Activated CD4-positive, alpha-beta T cell treated with anti-CD3 and anti-CD28 coated beads for 24 hours (primary cell): Measurements from ENCODE around the gene TMEM139.

Experiments
- DNase-seq, 2 donors: peaks; one replicate each; pipeline ENCODE4 v3.0.0-alpha.2; 2020; ENCODE audit warnings: low read depth in 2 of 2

Gene TMEM139

DNA sequence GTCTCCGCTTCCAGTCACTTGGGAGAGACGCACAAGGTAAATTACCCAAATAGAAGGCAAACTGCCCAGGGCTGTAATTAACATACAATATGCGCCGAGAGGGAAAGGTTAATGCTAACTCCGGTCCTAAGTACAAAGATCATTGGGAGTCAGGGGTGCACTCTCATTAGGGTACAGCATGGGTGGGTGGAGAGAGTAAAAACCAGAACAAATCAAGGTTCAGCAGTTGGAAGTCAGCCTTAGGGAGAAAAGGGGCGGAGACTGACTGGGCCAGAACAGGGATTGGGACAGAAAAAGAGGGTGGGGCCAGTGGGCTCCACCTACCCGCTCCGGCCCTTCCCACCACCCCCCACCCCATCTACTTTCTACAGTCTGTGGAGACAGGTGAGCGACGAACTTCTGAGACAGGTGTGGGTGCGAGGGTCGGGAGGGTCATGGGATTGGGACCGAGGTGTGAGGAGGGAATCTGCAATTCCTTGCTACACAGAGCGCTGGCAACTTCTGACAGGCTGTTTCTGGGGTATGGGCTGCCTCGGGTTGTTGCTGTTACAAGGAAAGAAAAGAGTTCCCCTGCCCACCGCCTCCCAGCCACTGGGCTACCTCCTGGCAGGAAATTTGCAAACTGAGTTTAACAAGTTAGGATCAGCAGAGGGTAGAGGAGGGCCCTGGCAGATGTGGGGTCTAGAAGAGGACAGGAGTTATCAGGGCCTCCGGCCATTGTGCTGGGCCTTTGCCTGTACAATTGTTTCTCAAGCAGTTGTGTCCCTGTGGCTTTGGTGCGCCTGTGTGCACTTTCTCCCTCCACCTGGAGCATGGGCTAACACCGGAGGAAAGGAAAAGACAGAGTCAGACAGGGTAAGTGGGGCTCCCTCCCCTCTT is at the start of gene TMEM139:
TSS of gene TMEM139 (plus strand) at position 368 of the 879 bp plus-strand sequence. CDS start 1,000 bp downstream, outside the sequence.
- DNase-seq: no peak

DNA sequence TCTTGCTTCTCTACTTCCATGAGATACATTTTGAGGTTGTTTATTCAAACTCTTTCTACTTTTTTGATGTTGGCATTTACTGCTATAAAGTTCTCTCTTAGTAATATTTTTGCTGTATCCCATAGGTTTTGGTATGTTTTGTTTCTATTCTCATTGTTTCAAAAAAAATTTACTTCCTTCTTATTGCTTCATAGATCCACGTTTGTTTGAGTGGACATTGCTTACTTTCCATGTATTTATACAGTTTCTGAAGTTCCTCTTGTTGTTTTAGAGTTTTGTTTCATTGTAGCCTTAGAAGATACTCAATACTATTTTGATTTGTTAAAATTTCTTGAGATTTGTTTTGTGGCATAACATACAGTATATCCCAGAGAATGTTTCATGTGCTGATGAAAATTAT is 49.2 kb upstream of the TMEM139 start:
- DNase-seq: no peak

DNA sequence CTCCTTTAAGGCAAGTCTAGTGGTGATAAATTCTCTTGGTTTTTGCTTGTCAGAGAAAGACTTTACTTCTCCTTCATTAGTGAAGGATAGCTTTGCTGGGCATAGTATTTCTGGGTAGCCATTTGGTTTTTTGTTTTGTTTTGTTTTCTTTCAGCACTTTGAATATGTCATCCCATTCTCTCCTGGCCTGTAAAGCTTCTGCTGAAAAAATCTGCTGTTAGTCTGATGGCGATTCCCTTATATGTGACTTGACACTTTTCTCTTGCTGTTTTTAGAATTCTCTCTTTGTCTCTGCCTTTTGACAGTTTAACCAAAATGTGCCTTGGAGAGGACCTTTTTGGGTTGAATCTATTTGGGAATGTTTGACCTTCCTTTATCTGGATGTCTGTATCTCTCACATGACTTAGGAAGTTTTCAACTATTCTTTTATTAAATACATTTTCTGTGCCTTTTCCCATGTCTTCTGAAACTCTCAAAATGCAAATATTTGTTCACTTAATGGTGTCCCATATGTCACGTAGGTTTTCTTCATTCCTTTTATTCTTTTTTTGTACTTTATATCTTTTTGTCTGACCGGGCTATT is 48.3 kb upstream of the TMEM139 start:
- DNase-seq: no peak

DNA sequence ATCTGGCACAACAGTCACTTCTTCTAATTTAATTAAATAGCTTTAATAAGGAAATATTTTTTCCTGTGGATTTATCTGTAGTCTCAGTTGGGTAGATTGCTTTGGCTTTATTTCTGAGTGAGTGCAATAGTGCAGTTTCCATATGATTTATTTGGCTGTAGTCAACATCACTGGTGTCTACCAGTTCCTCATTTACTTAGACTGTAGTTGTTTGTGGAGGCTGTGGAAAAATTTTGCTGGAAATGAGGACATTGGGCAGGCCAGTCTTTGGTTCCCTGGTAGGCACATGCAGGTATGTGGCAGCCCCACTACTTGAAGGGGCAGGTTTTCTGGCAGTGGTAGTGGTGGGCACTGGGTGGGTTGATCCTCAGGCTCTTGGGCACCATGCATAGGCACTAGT is 47.4 kb upstream of the TMEM139 start:
- DNase-seq: no peak

DNA sequence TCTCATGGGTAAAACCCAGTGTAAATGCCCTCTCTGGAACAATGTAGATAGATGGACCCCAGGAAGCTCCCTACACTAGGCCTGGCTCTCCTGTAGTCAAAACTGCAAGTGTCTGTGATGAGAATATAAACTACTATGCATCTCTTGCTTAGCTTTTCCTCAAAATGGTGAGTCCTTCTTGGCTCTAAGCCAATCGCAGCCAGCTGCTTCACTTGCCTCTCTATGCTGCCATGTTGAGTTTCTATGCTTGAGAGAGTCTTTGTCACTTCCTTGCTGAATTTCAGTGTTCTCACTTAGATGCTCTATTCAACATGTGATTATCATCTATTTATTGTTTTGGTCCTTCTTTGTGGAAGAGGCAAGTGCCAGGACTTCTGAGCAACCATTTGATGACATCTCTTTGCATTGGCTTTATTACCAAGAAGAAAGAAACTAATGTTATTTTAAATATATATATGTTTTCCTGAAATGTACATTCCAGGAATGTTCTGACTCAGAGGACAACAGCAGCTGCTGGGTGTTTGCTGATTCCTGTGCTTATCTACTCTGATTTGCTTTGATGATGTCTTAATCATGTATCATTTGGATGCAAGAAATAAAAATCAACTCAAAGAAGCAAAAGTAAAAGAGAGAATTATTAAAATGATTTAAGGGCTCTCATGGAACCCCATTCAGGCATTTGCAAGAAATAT is 46.3 kb upstream of the TMEM139 start:
- DNase-seq: no peak

DNA sequence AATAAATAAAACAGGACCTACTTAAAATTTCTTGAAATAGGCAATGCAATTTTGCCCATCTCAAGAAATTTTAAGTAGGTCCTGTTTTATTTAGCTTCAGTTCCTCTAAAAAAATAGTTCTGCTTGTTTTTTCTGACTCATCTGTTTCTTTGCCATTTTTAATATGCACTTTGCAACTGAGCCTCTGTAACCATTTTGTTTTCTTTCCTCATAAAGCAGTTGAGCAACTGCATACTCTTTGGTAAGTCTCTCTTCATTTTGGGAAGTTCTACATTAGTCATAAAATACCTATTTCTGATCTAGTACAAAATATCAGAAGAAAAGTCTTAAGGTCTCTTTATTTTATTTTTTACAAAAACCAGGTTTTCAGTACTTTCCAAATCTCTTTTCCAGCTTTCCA is 44.9 kb upstream of the TMEM139 start:
- no peak for DNase-seq

DNA sequence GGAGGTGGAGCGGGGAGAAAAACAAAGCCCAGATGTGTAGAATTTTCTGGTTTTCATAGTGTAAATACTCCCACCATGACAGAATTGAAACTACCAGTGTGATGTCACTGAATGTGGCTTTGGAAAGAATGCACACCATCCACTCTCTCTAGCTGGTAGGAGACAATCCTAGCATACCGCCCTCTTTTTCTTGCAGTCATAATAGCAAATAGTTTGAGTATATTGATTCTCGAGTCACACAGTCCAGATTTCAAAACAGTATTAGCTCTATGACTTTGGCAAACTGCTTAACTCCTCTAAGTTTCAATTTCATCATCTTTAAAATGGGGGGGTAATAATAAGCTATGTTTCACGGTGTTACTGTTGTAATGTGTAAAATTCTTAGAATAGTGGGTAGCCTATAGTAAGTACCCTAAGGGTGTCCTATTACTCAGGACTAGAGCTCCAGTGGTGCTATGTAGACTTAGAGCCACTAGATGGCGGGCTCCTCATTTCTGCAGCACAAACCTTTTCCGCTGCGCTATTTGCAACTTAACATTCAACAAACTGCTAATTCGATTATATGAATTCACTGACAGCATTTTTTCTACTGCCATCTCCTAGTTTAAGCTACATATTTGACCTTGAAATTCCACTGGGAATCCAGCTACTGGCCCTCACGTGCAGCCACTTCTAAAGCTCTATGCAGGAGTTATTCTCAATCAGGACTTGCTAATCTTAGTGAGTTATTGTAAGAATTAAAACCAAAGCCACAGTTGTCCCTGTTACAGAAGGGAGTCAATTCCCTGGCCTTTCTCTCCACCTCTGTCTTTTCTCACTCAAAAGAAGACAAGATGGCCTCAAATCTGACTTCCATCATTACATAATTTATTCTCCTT is 44.2 kb upstream of the TMEM139 start:
- DNase-seq: peak; percentile 45 to 60

DNA sequence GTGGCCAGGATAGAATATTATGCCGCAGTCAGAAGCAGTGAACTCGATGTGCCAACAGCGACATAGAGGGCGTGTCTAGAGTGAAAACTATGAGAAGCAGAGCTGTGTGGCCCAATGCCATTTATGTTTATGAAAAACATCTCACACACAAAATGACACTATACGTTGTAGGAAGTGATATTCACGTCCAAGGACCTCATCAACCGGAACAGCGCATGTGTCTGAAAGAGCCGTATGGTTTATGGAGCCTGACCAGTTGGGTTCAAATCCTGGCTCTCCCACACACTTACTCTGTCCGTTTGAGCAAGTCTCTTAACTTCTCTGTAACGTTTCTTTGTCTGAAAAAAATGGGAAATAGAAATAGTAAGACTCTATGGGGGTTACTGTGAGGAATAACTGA is 42.5 kb upstream of the TMEM139 start:
- no peak for DNase-seq

DNA sequence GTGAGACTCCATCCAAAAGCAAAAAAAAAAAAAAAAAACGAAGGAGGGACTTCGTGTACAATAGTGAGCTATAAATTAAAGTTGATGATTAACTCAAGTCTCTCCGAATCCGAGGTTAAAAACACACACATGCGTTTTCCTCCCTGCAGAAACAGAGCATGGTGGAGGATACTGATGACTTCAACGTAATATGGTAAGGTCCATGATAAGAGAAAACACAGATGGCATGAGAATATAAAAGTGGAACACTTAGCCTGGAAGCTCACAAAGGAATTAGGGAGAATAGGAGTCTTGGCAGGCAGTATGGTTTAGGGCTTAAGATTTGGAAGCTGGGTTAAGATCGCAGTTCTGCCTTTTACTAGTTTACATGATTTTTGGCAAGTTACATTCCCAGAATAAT is 41.6 kb upstream of the TMEM139 start:
- DNase-seq: no peak

DNA sequence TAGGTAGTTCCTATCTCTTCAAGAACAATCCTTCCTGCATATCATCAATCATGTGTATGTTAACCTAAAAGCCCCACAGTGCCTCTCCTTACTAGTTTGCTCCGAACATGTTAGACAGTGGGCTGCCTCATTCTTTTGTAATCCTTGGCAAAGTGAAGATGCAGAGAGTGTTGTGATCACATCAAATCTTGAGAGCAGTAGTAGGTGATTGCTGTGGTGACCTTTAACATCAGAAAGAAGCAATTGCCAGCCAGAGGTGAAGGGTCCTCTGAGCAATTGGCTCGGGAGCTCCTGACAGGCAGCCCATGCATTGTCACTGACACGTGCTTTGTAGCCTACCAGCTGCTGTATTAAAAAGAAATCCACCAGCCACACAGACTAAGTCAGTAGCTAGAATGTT is 41.1 kb upstream of the TMEM139 start:
- no peak for DNase-seq

DNA sequence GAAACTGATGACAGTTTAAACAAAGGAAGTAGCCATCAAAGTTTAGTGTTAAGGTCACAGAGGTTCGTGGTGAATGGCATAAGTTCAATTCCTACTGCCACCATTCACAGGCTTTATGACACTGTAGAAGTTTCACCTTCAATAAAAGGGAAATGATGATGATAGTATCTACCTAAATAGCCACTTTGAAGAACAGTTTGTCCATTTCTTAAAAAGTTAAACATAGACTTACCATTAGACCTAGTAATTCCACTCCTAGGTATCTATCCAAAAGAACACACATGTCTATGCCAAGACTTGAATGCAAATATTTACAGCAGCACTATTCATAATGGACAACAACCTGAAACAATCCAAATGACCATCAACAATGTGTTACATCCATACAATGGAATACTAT is 40.4 kb upstream of the TMEM139 start:
- DNase-seq: no peak

DNA sequence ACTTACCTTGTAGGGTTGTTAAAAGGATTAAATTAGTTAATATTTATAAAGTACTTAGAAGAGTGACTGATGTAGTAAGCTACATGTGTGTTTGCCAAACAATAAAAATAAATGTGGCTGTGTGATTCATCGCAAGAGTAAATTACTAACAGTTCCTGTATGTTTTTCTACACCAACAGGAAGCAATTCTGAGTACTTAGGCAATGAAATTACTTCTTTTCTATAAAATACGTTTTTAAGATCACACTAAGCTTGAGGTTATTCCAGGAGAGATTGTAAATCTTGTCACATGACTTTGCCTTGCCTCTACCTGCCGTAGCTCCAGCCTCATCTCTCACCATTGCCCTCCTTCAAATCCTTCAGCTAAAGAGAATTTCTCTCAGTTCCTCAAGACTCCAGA is 39.6 kb upstream of the TMEM139 start:
- no peak for DNase-seq

DNA sequence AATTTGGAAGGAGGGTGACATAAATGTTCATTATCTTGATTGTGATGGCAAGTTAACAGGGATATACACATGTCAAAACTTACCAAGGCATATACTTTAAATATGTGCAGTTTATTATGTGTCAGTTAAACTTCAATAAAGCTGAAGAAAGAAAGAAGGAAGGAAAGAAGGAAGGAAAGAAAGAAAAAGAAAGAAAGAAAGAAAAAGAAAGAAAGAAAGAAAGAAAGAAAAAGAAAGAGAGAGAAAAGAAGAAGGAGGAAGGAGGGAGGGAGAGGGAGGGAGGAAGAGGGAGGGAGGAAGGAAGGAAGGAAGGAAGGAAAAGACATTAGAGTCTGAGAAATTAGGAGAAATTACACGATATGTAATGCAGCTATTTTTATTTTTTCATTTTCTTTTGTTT is 37.4 kb upstream of the TMEM139 start:
- no peak for DNase-seq

DNA sequence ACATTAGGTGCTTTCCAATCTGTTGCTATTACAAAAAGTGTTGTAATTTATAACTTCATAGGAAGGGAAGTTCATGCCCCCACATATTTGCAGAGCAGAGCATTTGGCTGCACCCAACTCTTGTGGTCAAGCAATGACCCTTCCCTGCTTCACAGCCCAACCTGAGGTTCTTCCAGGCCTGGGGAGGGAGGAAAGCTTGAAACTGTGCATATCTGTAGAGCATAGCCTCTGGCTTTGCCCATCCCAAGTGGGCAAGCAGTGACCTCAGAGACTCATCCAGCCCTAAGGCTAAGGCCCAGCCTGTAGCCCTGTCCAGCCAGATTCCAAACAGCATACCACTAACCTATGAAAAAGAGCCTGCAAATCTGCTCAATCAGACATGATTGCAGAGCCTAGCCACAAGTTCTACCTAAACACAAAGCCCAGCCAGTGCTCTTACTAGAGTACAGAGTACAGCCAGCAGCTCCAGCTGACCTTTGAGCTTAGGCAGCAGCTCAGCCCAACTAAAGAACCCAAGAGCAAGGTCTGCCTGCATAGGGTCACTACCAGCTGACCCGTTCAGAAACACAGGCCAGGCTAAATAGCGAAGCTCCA is 35.9 kb upstream of the TMEM139 start:
- no peak for DNase-seq

DNA sequence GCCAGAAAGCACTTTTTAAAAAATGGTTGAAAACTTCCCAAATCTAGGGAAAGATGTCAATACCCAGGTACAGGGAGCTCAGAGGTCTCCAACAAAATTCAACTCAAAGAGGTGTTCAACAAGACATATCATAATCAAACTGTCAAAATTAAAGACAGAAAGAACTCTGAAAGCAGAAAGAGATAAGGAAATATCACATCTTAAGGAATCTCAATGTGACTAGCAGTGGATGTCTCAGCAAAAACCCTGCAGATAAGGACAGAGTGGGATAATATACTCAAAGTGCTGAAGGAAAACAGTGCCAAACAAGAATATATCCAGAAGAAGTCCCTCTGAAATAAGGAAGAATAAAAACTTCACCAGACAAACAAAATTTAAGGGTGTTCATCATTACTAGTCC is 34.6 kb upstream of the TMEM139 start:
- DNase-seq: no peak

DNA sequence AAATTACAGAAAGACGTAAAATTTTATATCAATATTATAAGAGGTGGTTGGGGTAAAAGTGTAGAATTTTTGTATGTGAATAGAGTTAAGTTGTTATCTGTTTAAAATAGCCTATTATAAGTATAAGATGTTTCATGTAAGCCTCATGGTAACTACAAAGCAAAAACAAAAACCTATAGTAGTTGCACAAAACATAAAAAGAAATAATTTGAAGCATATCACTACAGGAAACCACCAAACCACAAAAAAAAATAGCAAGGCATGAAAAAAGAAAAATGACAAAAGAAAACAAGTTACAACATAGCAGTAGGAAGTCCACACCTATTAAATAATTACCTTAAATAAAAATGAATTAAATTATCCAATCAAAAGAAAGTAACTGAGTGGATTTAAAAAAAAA is 33.9 kb upstream of the TMEM139 start:
- no peak for DNase-seq

DNA sequence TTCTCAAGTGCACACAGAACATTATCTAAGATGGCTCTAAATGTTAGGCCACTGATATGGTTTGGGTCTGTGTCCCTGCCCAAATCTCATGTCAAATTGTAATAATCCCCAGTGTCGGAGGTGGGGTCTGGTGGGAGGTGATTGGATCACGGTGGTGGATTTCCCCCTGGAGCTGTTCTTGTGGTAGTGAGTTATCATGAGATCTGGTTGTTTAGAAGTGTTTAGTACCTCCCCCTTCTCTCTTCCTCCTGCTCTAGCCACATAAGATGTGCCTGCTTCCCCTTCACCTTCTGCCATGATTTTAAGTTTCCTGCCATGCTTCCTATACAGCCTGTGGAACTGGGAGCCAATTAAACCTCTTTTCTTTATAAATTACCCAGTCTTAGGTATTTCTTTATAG is 32.8 kb upstream of the TMEM139 start:
- no peak for DNase-seq

DNA sequence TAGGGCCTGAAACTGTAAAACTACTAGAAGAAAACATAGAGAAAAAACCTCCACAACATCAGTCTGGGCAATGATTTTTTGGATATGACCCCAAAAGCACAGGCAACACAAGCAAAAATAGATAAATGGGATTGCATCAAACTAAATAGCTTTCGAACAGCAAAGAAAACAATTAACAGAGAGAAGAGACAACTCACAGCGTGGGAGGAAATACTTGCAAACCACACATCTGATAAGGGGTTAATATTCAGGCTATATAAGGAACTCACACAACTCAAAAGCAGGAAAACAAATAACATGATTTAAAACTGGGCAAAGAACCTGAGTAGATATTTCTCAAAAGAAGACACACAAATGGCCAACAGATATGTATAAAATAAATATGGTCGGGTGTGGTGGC is 29.2 kb upstream of the TMEM139 start:
- no peak for DNase-seq

DNA sequence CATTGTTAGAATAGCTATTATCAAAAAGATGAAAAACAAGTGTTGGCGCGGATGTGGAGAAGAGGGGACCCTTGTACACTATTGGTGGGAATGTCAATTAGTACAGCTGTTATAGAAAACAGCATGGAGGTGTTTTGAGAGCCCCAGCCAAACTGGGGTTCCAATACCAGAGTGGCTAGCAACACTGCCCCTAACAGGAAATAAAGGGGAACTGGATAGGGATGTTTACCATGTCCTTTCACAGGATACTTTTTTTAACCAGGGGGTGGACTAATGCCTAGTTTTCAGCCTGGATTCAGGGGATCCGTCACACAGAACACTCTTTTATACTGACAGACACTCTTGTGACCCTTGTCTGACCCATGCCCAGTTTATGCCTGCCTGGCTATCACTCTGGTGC is 28.4 kb upstream of the TMEM139 start:
- no peak for DNase-seq

DNA sequence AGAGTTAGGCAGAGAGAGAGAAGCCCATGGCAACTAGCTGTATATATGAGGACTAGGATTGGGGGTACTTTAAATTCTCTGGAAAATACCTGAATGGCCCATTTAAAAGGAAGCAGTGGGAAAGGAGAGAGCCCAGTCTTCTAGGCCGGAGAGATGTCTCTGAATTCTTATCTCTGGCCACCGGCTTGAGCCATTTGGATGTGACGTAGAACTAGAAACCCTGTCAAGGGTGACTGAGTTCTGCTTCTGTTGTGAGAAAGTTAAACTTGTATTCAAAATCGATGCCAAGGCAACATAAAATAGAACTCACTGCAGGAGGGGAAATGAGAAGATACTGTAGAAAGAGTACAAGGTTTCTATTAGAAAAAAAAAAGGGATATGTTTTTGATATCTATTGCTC is 27.8 kb upstream of the TMEM139 start:
- DNase-seq: no peak

DNA sequence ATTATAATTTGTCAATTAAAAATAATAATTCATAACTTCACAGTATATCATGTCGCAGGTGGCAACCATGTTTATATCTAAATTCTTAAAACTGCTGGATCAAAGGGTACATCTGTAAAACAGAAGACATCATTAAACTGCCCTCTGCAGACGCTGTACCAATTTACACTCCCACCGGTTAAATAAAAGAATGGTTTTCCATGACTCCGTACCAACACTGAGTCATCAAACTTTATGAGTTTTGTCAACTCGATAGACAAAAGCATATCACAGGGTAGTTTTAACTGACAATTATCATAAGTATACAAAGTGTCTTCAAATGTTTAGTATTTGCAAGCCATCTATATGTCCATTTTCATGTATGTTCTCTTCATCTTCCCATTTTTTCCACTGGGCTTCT is 27.3 kb upstream of the TMEM139 start:
- no peak for DNase-seq

DNA sequence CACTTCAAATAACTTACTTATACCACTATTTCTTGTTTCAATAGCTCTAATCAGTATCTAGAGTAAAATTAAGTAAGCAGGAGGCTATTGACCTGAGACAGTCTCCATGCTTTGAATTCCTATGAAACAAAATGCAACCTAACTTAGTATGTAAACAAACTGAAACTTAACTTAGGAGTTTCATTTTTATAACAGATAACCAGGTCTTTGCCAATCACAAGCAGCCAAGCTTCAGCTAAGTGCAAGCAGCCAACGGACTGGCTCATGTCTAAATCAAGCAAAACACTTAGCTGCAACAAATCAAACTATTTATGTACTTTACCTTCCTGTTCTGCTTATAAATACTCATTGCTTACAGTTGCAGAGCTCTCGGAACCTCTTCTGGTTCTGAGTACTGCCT is 25.9 kb upstream of the TMEM139 start:
- no peak for DNase-seq
